Measurements from ENCODE around the gene IMPG1.

DNA sequence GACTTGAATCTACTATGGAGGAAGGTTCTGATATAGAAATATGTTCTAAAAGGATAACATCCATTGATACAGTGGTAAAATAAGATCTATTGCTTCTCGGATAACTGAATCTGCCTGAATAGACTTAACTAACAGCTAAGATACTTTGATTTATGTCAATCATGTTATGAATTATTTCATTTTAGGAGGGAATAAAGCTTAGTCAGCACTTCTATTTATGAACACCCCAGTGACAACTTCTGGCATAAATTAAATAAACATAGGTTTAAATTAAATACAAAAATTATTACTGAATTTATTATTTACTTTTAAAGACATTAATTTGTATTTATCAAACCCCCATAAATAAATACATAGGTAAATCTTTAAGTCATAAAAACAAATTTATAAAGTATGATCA, 69.3 kb downstream of the IMPG1 start:
- TF ChIP-seq YY1 (IDR thresholded peaks at IDR 0.05; ENCODE audit: insufficient read depth, insufficient read length): no peak
- no peak for TF ChIP-seq SUZ12 (IDR thresholded peaks at IDR 0.05; ENCODE audit: extremely low read depth, insufficient read depth, insufficient read length)
